ENCODE results near the gene RGS13.

GRCh38 chr1:192632188-192632587, 3.8 kb upstream of the RGS13 start:
- TF ChIP-seq CTCF (conservative IDR thresholded peaks at IDR 0.05 in 1 of 2, IDR thresholded peaks at IDR 0.05 in 1 of 2; ENCODE audit: low read depth in 1 of 2, low read length in 2 of 2) = no peak
- no peak for TF ChIP-seq EZH2 (IDR thresholded peaks at IDR 0.05; ENCODE audit: low read length, missing control alignments)

Data from fibroblast of lung (primary cell).